ENCODE measurements around the gene SLC6A7.

GRCh38 chr5:150142959-150143349, 46.9 kb upstream of the SLC6A7 start:
- no peak for TF ChIP-seq POLR2AphosphoS5 (IDR thresholded peaks at IDR 0.05; ENCODE audit: low read depth, low read length)
- no peak for TF ChIP-seq POLR2A (IDR thresholded peaks at IDR 0.05; ENCODE audit: low read depth, low read length)
- TF ChIP-seq TAF1 (IDR thresholded peaks at IDR 0.05; ENCODE audit: borderline replicate concordance, low read depth, low read length) = no peak

Measured in GM12892 (cell line).